ENCODE results near the gene TRIM22.

DNA sequence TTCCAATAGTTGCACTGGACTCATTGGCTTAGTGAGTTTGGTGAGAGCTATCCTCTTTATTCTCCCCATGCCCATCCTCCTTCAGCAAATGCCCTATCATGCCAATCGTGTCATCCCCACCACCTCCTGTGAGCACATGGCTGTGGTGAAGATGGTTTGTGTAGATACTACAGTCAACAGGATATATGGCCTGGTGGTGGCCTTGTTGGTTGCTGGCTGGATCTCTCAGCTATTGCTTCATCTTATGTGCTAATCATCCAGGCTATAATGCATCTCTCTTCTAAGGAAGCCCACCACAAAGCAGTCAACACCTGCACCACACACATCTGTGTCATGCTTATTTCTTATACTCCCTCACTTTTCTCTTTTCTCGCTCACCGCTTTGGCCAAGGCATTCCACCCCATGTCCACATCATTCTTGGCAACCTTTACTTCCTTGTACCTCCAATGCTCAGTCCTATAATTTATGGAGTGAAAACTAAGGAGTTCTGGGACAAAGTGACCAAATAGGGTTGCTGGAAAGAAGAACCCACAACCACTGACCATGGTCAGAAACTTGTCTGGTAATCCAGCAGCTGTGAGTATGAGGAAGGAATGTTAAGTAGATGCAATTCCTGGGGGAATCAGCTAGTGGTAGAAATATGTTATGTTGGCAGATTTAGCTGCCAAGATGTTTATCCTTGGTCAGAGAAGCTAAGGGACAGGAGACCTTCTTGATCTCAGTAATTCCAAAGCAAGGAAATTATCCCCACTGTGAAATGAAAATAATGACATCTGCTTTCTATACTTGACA, 30.3 kb downstream of the TRIM22 start:
- TF ChIP-seq, protein P1, sequence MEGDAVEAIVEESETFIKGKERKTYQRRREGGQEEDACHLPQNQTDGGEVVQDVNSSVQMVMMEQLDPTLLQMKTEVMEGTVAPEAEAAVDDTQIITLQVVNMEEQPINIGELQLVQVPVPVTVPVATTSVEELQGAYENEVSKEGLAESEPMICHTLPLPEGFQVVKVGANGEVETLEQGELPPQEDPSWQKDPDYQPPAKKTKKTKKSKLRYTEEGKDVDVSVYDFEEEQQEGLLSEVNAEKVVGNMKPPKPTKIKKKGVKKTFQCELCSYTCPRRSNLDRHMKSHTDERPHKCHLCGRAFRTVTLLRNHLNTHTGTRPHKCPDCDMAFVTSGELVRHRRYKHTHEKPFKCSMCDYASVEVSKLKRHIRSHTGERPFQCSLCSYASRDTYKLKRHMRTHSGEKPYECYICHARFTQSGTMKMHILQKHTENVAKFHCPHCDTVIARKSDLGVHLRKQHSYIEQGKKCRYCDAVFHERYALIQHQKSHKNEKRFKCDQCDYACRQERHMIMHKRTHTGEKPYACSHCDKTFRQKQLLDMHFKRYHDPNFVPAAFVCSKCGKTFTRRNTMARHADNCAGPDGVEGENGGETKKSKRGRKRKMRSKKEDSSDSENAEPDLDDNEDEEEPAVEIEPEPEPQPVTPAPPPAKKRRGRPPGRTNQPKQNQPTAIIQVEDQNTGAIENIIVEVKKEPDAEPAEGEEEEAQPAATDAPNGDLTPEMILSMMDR (IDR thresholded peaks at IDR 0.05): no peak
- TF ChIP-seq POLR2A (IDR thresholded peaks at IDR 0.05): no peak

Measured in uterus (tissue), 2 donors.